Muscle of leg (tissue), 11 donors: Measurements from ENCODE around the gene CDIP1. TPM values are rescaled to one million over a fixed set of nuclear protein-coding genes. Genes with fewer than 3 reads are reported as not detected.
A peak's percentile ranks its signal among the peaks of the same experiment; 100 is the strongest.

Experiments
- DNase-seq: peaks from one replicate; pipeline ENCODE4 v3.0.0; 2013
- H3K27ac ChIP-seq: one replicate; pipeline ENCODE4 v1.5.1; 2013; ENCODE audit warnings: mild to moderate bottlenecking, low read length, control low read depth
- H3K27me3 ChIP-seq: one replicate; pipeline ENCODE4 v1.6.1; 2013; ENCODE audit warnings: low read length; ENCODE audit not compliant: control insufficient read depth, insufficient read depth
- H3K36me3 ChIP-seq: one replicate; pipeline ENCODE4 v1.6.1; 2013; ENCODE audit warnings: low read length; ENCODE audit not compliant: control insufficient read depth, insufficient read depth
- H3K4me1 ChIP-seq: one replicate; pipeline ENCODE4 v1.6.1; 2013; ENCODE audit warnings: low read length; ENCODE audit not compliant: control insufficient read depth, insufficient read depth
- H3K4me3 ChIP-seq: one replicate; pipeline ENCODE4 v1.5.1; 2013; ENCODE audit warnings: low read length, control low read depth
- H3K9me3 ChIP-seq: replicated peaks from 2 replicates; pipeline ENCODE4 v1.6.1; 2013; ENCODE audit warnings: low read depth, low read length; ENCODE audit not compliant: control insufficient read depth
- WGBS: methylation state at CpG from one replicate; pipeline ENCODE4 v1.1.5; 2013; ENCODE audit warnings: missing lambda C conversion rate; ENCODE audit not compliant: insufficient coverage; 5-methylcytosine and 5-hydroxymethylcytosine counted together
- polyA plus RNA-seq, 8 donors: library from polyadenylated mRNA; unstranded; fragments of 120-200 nt; gene quantifications; one replicate each; pipeline versions ENCODE4 v1.2.1 to v1.2.3, GENCODE V29; 2013; ENCODE audit warnings: inconsistent platforms in 1 of 8, low replicate concordance in 1 of 8; ENCODE audit not compliant: insufficient read length in 8 of 8, insufficient read depth in 1 of 8
- total RNA-seq: library from RNA; stranded (reverse); fragments of 120-200 nt; gene quantifications from one replicate; pipeline ENCODE4 v1.2.4, GENCODE V29; 2013

Gene CDIP1
- total and polyA plus RNA-seq, 9 donors: 16.3 to 47.4 (median 37.9) TPM

- Histone ChIP-seq H3K4me3 (no peak overlapping the region), H3K27me3 (no peaks in the 10 kb centered on the region), H3K36me3 (no peaks in the 10 kb centered on the region), H3K4me1 (peaks cover 20% of the 10 kb centered on the region), H3K9me3 (no peaks in the 10 kb centered on the region), H3K27ac (no peak overlapping the region)
- no CpG with 5 or more reads among the region's 2 CpGs for WGBS
- no peak for DNase-seq
Observed at GRCh38 chr16:4477966-4478365, 60.6 kb downstream of the CDIP1 start.

- peak; percentile 95 for DNase-seq
- Histone ChIP-seq H3K4me3 (peak within 1 kb of the TSS; percentile 95), H3K36me3 (no peaks in the 10 kb centered on the region), H3K9me3 (no peaks in the 10 kb centered on the region), H3K27me3 (no peaks in the 10 kb centered on the region), H3K27ac (peak within 1 kb of the TSS; percentile 65), H3K4me1 (peaks cover 20% of the 10 kb centered on the region)
- WGBS: 8% methylated on average over 65 of the region's 70 CpGs
Observed at GRCh38 chr16:4475880-4476788, 62.4 kb downstream of the CDIP1 start, which contains the start of gene HMOX2. HMOX2 (plus strand) TSS chr16:4476398; CDS start chr16:4505525, 29,127 bp downstream.

- Histone ChIP-seq H3K4me1 (peaks cover 20% of the 10 kb centered on the region), H3K4me3 (peak within 1 kb of the TSS; percentile 65), H3K27me3 (no peaks in the 10 kb centered on the region), H3K9me3 (no peaks in the 10 kb centered on the region), H3K27ac (peak within 1 kb of the TSS; percentile 84), H3K36me3 (no peaks in the 10 kb centered on the region)
- 0% methylated on average over 48 of the region's 60 CpGs for WGBS
- DNase-seq: peak; percentile 97
Observed at GRCh38 chr16:4474192-4474961, 64.2 kb downstream of the CDIP1 start, which contains the start of gene NMRAL1. NMRAL1 (minus strand) TSS chr16:4474625; CDS start chr16:4474132, 493 bp downstream.

GRCh38 chr16:4472880-4473279 lies 65.7 kb downstream of the CDIP1 start:
- DNase-seq: no peak
- Histone ChIP-seq H3K4me1 (peaks cover 20% of the 10 kb centered on the region), H3K27ac (no peak overlapping the region), H3K36me3 (peaks cover 8% of the 10 kb centered on the region), H3K27me3 (no peaks in the 10 kb centered on the region), H3K4me3 (no peak overlapping the region), H3K9me3 (no peaks in the 10 kb centered on the region)
- no CpG with 5 or more reads among the region's 4 CpGs for WGBS

- Histone ChIP-seq H3K9me3 (no peaks in the 10 kb centered on the region), H3K27me3 (no peaks in the 10 kb centered on the region), H3K4me1 (peaks cover 18% of the 10 kb centered on the region), H3K4me3 (no peak overlapping the region), H3K36me3 (peaks cover 11% of the 10 kb centered on the region), H3K27ac (no peak overlapping the region)
- 88% methylated on average over 2 of the region's 5 CpGs for WGBS
- DNase-seq: no peak
Observed at GRCh38 chr16:4471869-4472268, 66.7 kb downstream of the CDIP1 start.

- Histone ChIP-seq H3K9me3 (no peaks in the 10 kb centered on the region), H3K27me3 (no peaks in the 10 kb centered on the region), H3K4me1 (peaks cover 1% of the 10 kb centered on the region), H3K27ac (no peak overlapping the region), H3K36me3 (peaks cover 33% of the 10 kb centered on the region), H3K4me3 (no peak overlapping the region)
- 94% methylated on average over 8 of the region's 10 CpGs for WGBS
- DNase-seq: no peak
Observed at GRCh38 chr16:4468972-4469371, 69.6 kb downstream of the CDIP1 start.

- Histone ChIP-seq H3K27me3 (no peaks in the 10 kb centered on the region), H3K36me3 (peaks cover 42% of the 10 kb centered on the region), H3K9me3 (no peaks in the 10 kb centered on the region), H3K27ac (no peak overlapping the region), H3K4me1 (no peaks in the 10 kb centered on the region), H3K4me3 (no peak overlapping the region)
- 97% methylated on average over 16 of the region's 16 CpGs for WGBS
- no peak for DNase-seq
Observed at GRCh38 chr16:4467916-4468315, 70.7 kb downstream of the CDIP1 start.

- Histone ChIP-seq H3K36me3 (peaks cover 47% of the 10 kb centered on the region), H3K27me3 (no peaks in the 10 kb centered on the region), H3K4me1 (no peaks in the 10 kb centered on the region), H3K27ac (peak overlapping the region; percentile 20), H3K9me3 (no peaks in the 10 kb centered on the region), H3K4me3 (no peak overlapping the region)
- DNase-seq: no peak
- WGBS: 87% methylated on average over 23 of the region's 32 CpGs
Observed at GRCh38 chr16:4465977-4466779, 72.4 kb downstream of the CDIP1 start.

- no peak overlapping the region for H3K27ac ChIP-seq
- H3K36me3 ChIP-seq: peaks cover 60% of the 10 kb centered on the region
- 90% methylated on average over 22 of the region's 22 CpGs for WGBS
Observed at GRCh38 chr16:4463522-4464163, 74.9 kb downstream of the CDIP1 start.

More at GRCh38 chr16:4463522-4464163, 74.9 kb downstream of the CDIP1 start:
- DNase-seq: no peak
- Histone ChIP-seq H3K27me3 (no peaks in the 10 kb centered on the region), H3K4me1 (no peaks in the 10 kb centered on the region), H3K4me3 (no peak overlapping the region), H3K9me3 (no peaks in the 10 kb centered on the region)
